GM12801 (cell line): ENCODE results near the gene CPSF4L.

Source experiments
- CTCF ChIP-seq: IDR thresholded peaks from one replicate; pipeline ENCODE4 v1.5.1; 2011; ENCODE audit warnings: control low read depth; ENCODE audit not compliant: insufficient read length; ENCODE audit errors: extremely low read depth

CPSF4L gene

DNA sequence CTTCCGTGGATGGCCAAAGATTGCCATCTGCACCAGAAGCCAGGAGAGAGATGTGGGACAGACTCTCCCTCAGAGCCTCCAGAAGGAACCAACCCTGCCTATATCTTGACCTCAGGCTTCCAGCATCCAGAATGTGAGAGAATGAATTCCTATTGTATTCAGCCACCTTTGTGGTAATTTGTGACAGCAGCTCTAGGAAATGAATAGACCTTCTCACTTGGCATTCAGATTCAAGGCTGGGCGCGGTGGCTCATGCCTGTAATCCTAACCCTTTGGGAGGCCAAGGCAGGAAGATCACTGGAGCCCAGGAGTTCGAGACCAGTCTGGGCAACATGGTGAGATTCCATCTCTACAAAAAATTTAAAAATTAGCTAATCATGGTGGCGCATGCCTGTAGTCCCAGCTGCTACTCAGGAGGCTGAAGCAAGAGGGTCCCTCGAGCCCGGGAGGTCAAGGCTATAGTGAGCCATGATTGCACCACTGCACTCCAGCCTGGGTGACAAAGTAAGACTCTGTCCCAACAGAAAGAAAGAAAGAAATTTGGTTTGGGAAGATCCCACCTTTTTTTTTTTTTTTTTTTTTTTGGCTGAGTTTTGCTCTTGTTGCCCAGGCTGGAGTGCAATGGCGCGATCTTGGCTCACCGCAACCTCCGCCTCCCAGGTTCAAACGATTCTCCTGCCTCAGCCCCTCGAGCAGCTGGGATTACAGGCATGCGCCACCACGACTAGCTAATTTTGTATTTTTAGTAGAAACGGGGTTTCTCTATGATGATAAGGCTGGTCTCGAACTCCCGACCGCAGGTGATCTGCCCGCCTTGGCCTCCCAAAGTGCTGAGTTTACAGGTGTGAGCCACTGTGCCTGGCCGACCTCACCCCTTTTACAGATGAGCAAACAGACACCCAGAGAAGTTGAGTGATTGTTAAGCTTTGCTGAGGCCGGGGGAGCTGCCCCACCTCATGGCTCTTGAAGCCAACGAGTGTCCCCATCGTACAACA lies 4.3 kb upstream of the CPSF4L start:
- no peak for TF ChIP-seq CTCF

- no peak for TF ChIP-seq CTCF
Measured at GRCh38 chr17:73262676-73263642, 1.3 kb upstream of the CPSF4L start.

- TF ChIP-seq CTCF: no peak
Measured at GRCh38 chr17:73261952-73262675, 434 bp upstream of the CPSF4L start.

GRCh38 chr17:73257516-73257915 lies 4.2 kb downstream of the CPSF4L start:
- TF ChIP-seq CTCF: no peak

DNA sequence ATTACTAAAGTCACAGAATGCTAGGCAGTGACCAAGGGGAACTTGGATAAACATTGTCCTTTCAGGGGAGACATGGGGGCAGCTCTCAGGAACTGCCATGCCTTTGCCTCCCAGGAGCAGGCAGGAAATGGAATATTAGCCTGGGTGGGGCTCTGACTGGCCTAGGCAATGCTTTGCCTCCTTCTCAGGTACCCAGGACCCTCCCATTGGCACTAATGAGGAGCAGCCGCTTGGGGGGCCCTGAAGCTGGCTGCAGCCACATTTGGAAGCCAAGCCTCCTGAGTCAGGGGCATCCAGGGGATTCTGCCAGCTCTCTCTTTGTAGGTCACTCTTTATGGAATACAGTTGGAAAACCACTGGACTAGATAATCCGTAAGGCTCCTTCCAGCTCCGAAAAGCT lies 5.5 kb downstream of the CPSF4L start:
- no peak for TF ChIP-seq CTCF

DNA sequence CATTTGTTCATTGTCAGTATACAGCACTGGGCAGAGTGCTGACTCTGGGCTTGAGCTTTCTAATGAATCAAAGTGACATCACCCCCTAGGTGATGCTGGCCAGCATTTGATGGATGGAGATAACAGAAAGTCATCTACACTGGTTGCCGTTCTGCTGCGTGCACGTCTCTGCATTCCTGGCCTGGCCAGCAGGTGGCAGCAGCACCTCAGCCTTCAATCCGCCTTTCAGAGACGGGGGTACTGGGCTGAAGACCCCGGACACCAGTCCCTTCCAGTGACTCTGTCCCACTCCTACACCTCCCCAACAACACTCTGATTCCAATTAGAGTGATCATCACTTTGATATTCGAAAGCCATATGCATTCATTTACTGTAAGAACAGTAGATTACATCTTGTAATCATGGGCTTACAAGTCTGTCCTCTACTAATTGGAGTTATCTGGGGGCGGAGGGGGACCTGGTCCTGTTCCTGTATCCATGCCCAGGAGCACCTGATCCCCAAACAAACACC lies 6.0 kb downstream of the CPSF4L start:
- peak; percentile 91 for TF ChIP-seq CTCF

- TF ChIP-seq CTCF: no peak
Measured at GRCh38 chr17:73251871-73252270, 9.8 kb downstream of the CPSF4L start.
